Right lobe of liver (tissue), 4 donors: Measurements from ENCODE around the gene DAPK2.

Source experiments
- CTCF ChIP-seq, 4 donors: fragments of 200-600 bp in 3 of 4; fragments of 450-650 bp in 1 of 4; IDR thresholded peaks; one replicate each; pipeline versions ENCODE4 v1.5.1 to v1.8.0; 2016 to 2022; ENCODE audit warnings: antibody characterized with exemption in 4 of 4, mild to moderate bottlenecking in 2 of 4
- POLR2A ChIP-seq: fragments of 450-650 bp; IDR thresholded peaks from one replicate; pipeline ENCODE4 v1.6.1; 2017; ENCODE audit warnings: antibody characterized with exemption, mild to moderate bottlenecking
- donor health status: DM: no; HTN: no; CAD: no.
- donor health status: DM: no; HTN: no; CAD: no.
- donor health status: DM: no; HTN: yes; CAD: no.

GRCh38 chr15:64013179-64014062 is 32.9 kb downstream of the DAPK2 start:
- no peak for TF ChIP-seq CTCF (IDR thresholded peaks at IDR 0.05)
- TF ChIP-seq POLR2A = no peak
